PC-9 (cell line): ENCODE data around the gene RRP15. TPM values are rescaled to one million over a fixed set of nuclear protein-coding genes. Genes with fewer than 3 reads are reported as not detected.

Experiments used
- BruUV-seq: library from RNA; stranded (reverse); fragments of 400-500 nt; replicated peaks from 2 replicates; lab custom pipeline; 2021; lab: Mats Ljungman, UMichigan
- CTCF ChIA-PET: fragments of 300-600 bp; sonication (Branson Sonifier 250); formaldehyde crosslinking; loops from one replicate; lab custom pipeline; 2022; ENCODE audit warnings: antibody characterized with exemption; lab: Charles Lee
- POLR2A ChIA-PET: fragments of 300-600 bp; sonication (Branson Sonifier 250); formaldehyde crosslinking; loops from one replicate; lab custom pipeline; 2022; ENCODE audit warnings: antibody characterized with exemption; ENCODE audit not compliant: unreplicated experiment; lab: Charles Lee
- DNase-seq, 2 experiments: peaks; one replicate each; pipeline versions ENCODE4 v3.0.0 to v3.0.0-alpha.2; 2015 to 2022; ENCODE audit warnings: mixed read lengths in 1 of 2
- H2AFZ ChIP-seq: fragments of 200-600 bp; sonication (generic); 2 replicates; pipeline ENCODE4 v1.8.1; 2017; ENCODE audit warnings: antibody characterized with exemption
- H3F3A ChIP-seq: fragments of 200-600 bp; sonication (generic); 2 replicates; pipeline ENCODE4 v1.8.1; 2017; ENCODE audit warnings: antibody characterized with exemption, mild to moderate bottlenecking, low read depth; ENCODE audit not compliant: insufficient read depth
- H3K27ac ChIP-seq: fragments of 200-600 bp; sonication (generic); 2 replicates; pipeline ENCODE4 v1.6.1; 2016; ENCODE audit warnings: mixed run types
- H3K27me3 ChIP-seq: fragments of 200-600 bp; sonication (generic); 2 replicates; pipeline ENCODE4 v1.6.1; 2016; ENCODE audit warnings: low read depth, mixed run types; ENCODE audit not compliant: insufficient read depth
- H3K36me3 ChIP-seq: fragments of 200-600 bp; sonication (generic); 2 replicates; pipeline ENCODE4 v1.6.1; 2016; ENCODE audit warnings: low read depth, mixed run types
- H3K4me1 ChIP-seq: fragments of 200-600 bp; sonication (generic); replicated peaks from 2 replicates; pipeline ENCODE4 v1.6.1; 2016; ENCODE audit warnings: mixed run types; ENCODE audit not compliant: insufficient read depth
- H3K4me2 ChIP-seq: fragments of 200-600 bp; sonication (generic); 2 replicates; pipeline ENCODE4 v1.6.1; 2017; ENCODE audit warnings: mixed run types
- H3K4me3 ChIP-seq: fragments of 200-600 bp; sonication (generic); 2 replicates; pipeline ENCODE4 v1.6.1; 2016; ENCODE audit warnings: mixed run types
- H3K79me2 ChIP-seq: fragments of 200-600 bp; sonication (generic); 2 replicates; pipeline ENCODE4 v1.6.1; 2017; ENCODE audit warnings: low read depth, mixed run types
- H3K9me2 ChIP-seq: fragments of 200-600 bp; sonication (generic); 2 replicates; pipeline ENCODE4 v1.8.1; 2017; ENCODE audit warnings: mild to moderate bottlenecking; ENCODE audit not compliant: insufficient read depth
- H3K9me3 ChIP-seq: fragments of 200-600 bp; sonication (generic); 2 replicates; pipeline ENCODE4 v1.8.1; 2016; ENCODE audit warnings: low read depth; ENCODE audit not compliant: insufficient read depth
- H4K20me1 ChIP-seq: fragments of 200-600 bp; sonication (generic); 2 replicates; pipeline ENCODE4 v1.8.1; 2017; ENCODE audit not compliant: insufficient read depth
- EZH2 ChIP-seq: fragments of 200-600 bp; sonication (generic); IDR thresholded peaks from 2 replicates; pipeline ENCODE4 v1.8.0; 2017; ENCODE audit warnings: antibody characterized with exemption, low read depth
- intact Hi-C: fragments of 100-400 bp; cut with micrococcal nuclease; formaldehyde crosslinking; loops from one replicate; pipeline ENCODE4 v1.10.0; 2022; ENCODE audit not compliant: unreplicated experiment
- total RNA-seq: library from RNA; stranded (reverse); gene quantifications from 2 replicates; pipeline ENCODE4 v1.2.3, GENCODE V29; 2021
- TF ChIP-seq, protein P1 (sequence below): fragments of 200-600 bp; sonication (generic); conservative IDR thresholded peaks from 2 replicates; pipeline ENCODE4 v1.6.1; 2017; ENCODE audit warnings: mixed run types, antibody characterized with exemption, mild to moderate bottlenecking, moderate library complexity

The RRP15 gene
- total RNA-seq, 1 experiment from 2014 or later: 24.9 TPM

DNA sequence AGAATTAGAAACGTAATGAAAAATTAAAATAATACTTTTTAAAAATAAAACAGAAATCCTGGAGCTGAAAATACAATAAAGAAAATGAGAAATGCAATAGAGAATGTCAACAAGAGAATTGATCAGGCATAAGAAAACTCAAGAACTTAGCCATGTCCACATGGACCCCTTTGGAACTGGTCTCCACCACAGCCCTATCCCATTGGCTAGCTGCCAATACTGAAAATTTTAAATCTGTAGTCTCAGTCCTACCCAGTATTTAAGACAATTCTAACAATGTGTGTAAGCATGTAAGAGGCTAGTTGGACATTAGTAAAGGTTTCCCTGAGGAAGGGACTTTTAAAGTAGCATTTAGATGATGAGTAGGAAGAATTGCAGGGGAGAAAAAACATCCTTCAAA, 25.8 kb upstream of the RRP15 start:
- no TSS peak for BruUV-seq

GRCh38 chr1:218259800-218260199, 25.3 kb upstream of the RRP15 start:
- Histone ChIP-seq H3K4me3 (no peak overlapping the region), H3K27me3 (no peaks in the 10 kb centered on the region), H3K4me1 (no peaks in the 10 kb centered on the region), H3K4me2 (no peak overlapping the region), H3F3A (no peaks in the 10 kb centered on the region), H2AFZ (no peak overlapping the region), H4K20me1 (no peaks in the 10 kb centered on the region), H3K27ac (no peak overlapping the region), H3K9me3 (no peaks in the 10 kb centered on the region), H3K36me3 (no peaks in the 10 kb centered on the region), H3K79me2 (no peaks in the 10 kb centered on the region), H3K9me2 (no peaks in the 10 kb centered on the region)
- no TSS peak for BruUV-seq
- intact Hi-C loops: no loop called here
- ChIA-PET POLR2A (no interaction called here), CTCF (interaction anchor here (0.6 to 0.7 kb wide), 4 partner anchors 440 to 1489 kb away, joined by 3 to 4 read pairs (median 3); no protein-coding TSS in a partner anchor)
- DNase-seq: peak; percentile 12 to 42
- no peak for TF ChIP-seq EZH2
- TF ChIP-seq, protein P1, sequence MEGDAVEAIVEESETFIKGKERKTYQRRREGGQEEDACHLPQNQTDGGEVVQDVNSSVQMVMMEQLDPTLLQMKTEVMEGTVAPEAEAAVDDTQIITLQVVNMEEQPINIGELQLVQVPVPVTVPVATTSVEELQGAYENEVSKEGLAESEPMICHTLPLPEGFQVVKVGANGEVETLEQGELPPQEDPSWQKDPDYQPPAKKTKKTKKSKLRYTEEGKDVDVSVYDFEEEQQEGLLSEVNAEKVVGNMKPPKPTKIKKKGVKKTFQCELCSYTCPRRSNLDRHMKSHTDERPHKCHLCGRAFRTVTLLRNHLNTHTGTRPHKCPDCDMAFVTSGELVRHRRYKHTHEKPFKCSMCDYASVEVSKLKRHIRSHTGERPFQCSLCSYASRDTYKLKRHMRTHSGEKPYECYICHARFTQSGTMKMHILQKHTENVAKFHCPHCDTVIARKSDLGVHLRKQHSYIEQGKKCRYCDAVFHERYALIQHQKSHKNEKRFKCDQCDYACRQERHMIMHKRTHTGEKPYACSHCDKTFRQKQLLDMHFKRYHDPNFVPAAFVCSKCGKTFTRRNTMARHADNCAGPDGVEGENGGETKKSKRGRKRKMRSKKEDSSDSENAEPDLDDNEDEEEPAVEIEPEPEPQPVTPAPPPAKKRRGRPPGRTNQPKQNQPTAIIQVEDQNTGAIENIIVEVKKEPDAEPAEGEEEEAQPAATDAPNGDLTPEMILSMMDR: peak; percentile 64

More for the DNA sequence above, 25.8 kb upstream of the RRP15 start:
- no peaks in the 10 kb centered on the region for H3K36me3 ChIP-seq
- intact Hi-C loops: no loop called here
- no peak for DNase-seq
- no peaks in the 10 kb centered on the region for H3K4me1 ChIP-seq
- H3K4me2 ChIP-seq: no peak overlapping the region
- no peaks in the 10 kb centered on the region for H3K9me3 ChIP-seq
- H4K20me1 ChIP-seq: no peaks in the 10 kb centered on the region
- no peak overlapping the region for H3K27ac ChIP-seq
- no peaks in the 10 kb centered on the region for H3F3A ChIP-seq
- no peaks in the 10 kb centered on the region for H3K27me3 ChIP-seq
- no peak overlapping the region for H3K4me3 ChIP-seq
- H3K79me2 ChIP-seq: no peaks in the 10 kb centered on the region
- no peak for TF ChIP-seq EZH2
- TF ChIP-seq, protein P1: no peak
- H2AFZ ChIP-seq: no peak overlapping the region
- ChIA-PET POLR2A (no interaction called here), CTCF (interaction anchor here (0.7 kb wide), 1 partner anchor 1316 kb away, joined by 4 read pairs; no protein-coding TSS in a partner anchor)
- H3K9me2 ChIP-seq: no peaks in the 10 kb centered on the region

- ChIA-PET POLR2A (no interaction called here), CTCF (interaction anchor here (0.6 kb wide), 2 partner anchors 255 to 1072 kb away, joined by 3 to 4 read pairs; no protein-coding TSS in a partner anchor)
- H3K9me2 ChIP-seq: no peaks in the 10 kb centered on the region
- TF ChIP-seq, protein P1: no peak
- no peak for TF ChIP-seq EZH2
- no peak overlapping the region for H3K27ac ChIP-seq
- H4K20me1 ChIP-seq: no peaks in the 10 kb centered on the region
- H2AFZ ChIP-seq: no peak overlapping the region
- no peaks in the 10 kb centered on the region for H3K9me3 ChIP-seq
- no peaks in the 10 kb centered on the region for H3K79me2 ChIP-seq
- H3K36me3 ChIP-seq: no peaks in the 10 kb centered on the region
- DNase-seq: no peak
- BruUV-seq: no TSS peak
- H3K27me3 ChIP-seq: no peaks in the 10 kb centered on the region
- H3K4me2 ChIP-seq: no peak overlapping the region
- intact Hi-C loops: no loop called here
- no peaks in the 10 kb centered on the region for H3K4me1 ChIP-seq
- no peak overlapping the region for H3K4me3 ChIP-seq
- no peaks in the 10 kb centered on the region for H3F3A ChIP-seq
Measured at GRCh38 chr1:218262259-218262658, 22.8 kb upstream of the RRP15 start.
